ENCODE measurements around the gene PCNP.

GRCh38 chr3:101544161-101544850 lies 29.7 kb upstream of the PCNP start:
- TF ChIP-seq EZH2 (IDR thresholded peaks at IDR 0.05; ENCODE audit: borderline replicate concordance, low read depth, low read length, severe bottlenecking) = no peak
- TF ChIP-seq CTCF (IDR thresholded peaks at IDR 0.05; ENCODE audit: borderline replicate concordance, extremely low read depth, low read length, poor library complexity, severe bottlenecking) = no peak

Measured in DND-41 (cell line).